ENCODE data around the gene EME2.

DNA sequence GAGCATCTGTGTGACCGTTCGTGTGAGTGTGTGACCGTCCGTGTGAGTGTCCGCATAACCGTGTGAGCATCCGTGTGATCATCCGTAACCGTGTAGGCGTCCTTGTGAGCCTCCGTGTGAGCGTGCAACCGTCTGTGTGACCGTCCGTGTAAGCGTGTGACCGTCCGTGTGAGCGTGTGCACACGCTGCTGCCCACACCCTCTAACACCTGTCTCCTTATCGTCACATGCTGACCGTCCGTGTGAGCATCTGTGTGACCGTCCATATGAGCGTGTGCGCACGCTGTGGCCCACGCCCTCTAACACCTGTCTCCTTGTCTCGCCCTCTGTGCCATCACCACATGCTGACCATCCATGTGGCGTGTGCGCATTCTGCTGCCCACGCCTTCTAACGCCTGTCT lies 32.4 kb upstream of the EME2 start:
- TF ChIP-seq, protein P1, sequence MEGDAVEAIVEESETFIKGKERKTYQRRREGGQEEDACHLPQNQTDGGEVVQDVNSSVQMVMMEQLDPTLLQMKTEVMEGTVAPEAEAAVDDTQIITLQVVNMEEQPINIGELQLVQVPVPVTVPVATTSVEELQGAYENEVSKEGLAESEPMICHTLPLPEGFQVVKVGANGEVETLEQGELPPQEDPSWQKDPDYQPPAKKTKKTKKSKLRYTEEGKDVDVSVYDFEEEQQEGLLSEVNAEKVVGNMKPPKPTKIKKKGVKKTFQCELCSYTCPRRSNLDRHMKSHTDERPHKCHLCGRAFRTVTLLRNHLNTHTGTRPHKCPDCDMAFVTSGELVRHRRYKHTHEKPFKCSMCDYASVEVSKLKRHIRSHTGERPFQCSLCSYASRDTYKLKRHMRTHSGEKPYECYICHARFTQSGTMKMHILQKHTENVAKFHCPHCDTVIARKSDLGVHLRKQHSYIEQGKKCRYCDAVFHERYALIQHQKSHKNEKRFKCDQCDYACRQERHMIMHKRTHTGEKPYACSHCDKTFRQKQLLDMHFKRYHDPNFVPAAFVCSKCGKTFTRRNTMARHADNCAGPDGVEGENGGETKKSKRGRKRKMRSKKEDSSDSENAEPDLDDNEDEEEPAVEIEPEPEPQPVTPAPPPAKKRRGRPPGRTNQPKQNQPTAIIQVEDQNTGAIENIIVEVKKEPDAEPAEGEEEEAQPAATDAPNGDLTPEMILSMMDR (conservative IDR thresholded peaks at IDR 0.05 in 1 of 2, IDR thresholded peaks at IDR 0.05 in 1 of 2; ENCODE audit: extremely low read depth in 1 of 2, insufficient read depth in 1 of 2, low read depth in 1 of 2, low read length in 2 of 2): no peak
- TF ChIP-seq EZH2 (IDR thresholded peaks at IDR 0.05; ENCODE audit: borderline replicate concordance, low read length): no peak
